Astrocyte (in vitro differentiated cells and primary cell): ENCODE measurements around the gene MRGPRE.
"Not testable (repeated sequence)": the region's sequence is repeated elsewhere in the genome, so short reads cannot be mapped to it uniquely, and the experiment has no call there.

ENCODE experiments used
- EZH2 ChIP-seq: IDR thresholded peaks from 2 replicates; pipeline ENCODE4 v1.6.1; 2012; ENCODE audit warnings: mild to moderate bottlenecking, low read length, inconsistent platforms; ENCODE audit not compliant: insufficient read depth
- TF ChIP-seq, protein P1 (sequence below): IDR thresholded peaks from 2 replicates; pipeline ENCODE4 v1.5.1; 2011; ENCODE audit warnings: low read depth, mild to moderate bottlenecking, inconsistent platforms, low read length, moderate library complexity; ENCODE audit not compliant: insufficient read depth

DNA sequence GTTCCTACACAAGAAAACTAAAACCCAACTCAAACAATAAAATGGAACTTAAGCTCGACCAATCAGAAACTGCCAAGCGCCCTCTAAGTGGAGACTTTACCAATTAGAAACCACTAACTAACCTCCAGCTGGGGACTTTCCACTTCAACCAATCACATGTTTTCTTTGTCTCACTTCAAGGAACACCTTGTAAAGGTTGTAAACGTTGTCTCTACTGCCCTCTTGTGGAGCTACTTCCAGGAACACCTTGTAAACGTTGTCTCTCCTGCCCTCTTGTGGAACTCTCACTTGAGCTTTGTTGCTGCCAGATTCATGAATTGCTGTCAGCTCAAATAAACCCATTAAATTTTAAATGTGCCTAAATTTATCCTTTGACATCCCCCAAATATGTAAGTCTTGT lies 46.7 kb upstream of the MRGPRE start:
- TF ChIP-seq, protein P1, sequence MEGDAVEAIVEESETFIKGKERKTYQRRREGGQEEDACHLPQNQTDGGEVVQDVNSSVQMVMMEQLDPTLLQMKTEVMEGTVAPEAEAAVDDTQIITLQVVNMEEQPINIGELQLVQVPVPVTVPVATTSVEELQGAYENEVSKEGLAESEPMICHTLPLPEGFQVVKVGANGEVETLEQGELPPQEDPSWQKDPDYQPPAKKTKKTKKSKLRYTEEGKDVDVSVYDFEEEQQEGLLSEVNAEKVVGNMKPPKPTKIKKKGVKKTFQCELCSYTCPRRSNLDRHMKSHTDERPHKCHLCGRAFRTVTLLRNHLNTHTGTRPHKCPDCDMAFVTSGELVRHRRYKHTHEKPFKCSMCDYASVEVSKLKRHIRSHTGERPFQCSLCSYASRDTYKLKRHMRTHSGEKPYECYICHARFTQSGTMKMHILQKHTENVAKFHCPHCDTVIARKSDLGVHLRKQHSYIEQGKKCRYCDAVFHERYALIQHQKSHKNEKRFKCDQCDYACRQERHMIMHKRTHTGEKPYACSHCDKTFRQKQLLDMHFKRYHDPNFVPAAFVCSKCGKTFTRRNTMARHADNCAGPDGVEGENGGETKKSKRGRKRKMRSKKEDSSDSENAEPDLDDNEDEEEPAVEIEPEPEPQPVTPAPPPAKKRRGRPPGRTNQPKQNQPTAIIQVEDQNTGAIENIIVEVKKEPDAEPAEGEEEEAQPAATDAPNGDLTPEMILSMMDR: not testable (repeated sequence)
- not testable (repeated sequence) for TF ChIP-seq EZH2
